Measurements from ENCODE around the gene GLB1L2. TPM values are rescaled to one million over a fixed set of nuclear protein-coding genes. Genes with fewer than 3 reads are reported as not detected.
"Not testable (repeated sequence)": the region's sequence is repeated elsewhere in the genome, so short reads cannot be mapped to it uniquely, and the experiment has no call there.

GLB1L2 gene
- 6.8 and 14.7 TPM in 2 replicates for total RNA-seq

- TF ChIP-seq CTCF (conservative IDR thresholded peaks at IDR 0.05; ENCODE audit: low read depth, low read length) = no peak
- H3K4me3 ChIP-seq (ENCODE audit: low read depth, low read length) = peak within 1 kb of the TSS; percentile 75
- DNase-seq (ENCODE audit: low read depth) = no peak
These were observed at the start of gene GLB1L2 for GRCh38 chr11:134331354-134332188. GLB1L2 (plus strand) TSS chr11:134331988; CDS start chr11:134332062, 74 bp downstream.

GRCh38 chr11:134282121-134283045, 49.4 kb upstream of the GLB1L2 start:
- no peak for DNase-seq (ENCODE audit: low read depth)
- H3K4me3 ChIP-seq (ENCODE audit: low read depth, low read length) = no peak overlapping the region
- TF ChIP-seq CTCF (conservative IDR thresholded peaks at IDR 0.05; ENCODE audit: low read depth, low read length) = no peak

- no peak for TF ChIP-seq CTCF (conservative IDR thresholded peaks at IDR 0.05; ENCODE audit: low read depth, low read length)
- no peak for DNase-seq (ENCODE audit: low read depth)
- H3K4me3 ChIP-seq (ENCODE audit: low read depth, low read length) = no peak overlapping the region
These were observed 48.1 kb upstream of the GLB1L2 start for GRCh38 chr11:134283461-134284230.

GRCh38 chr11:134284349-134284748, 47.4 kb upstream of the GLB1L2 start:
- not testable (repeated sequence) for DNase-seq (ENCODE audit: low read depth); H3K4me3 ChIP-seq (ENCODE audit: low read depth, low read length)

GRCh38 chr11:134287561-134287960, 44.2 kb upstream of the GLB1L2 start:
- no peak for DNase-seq (ENCODE audit: low read depth)
- no peak overlapping the region for H3K4me3 ChIP-seq (ENCODE audit: low read depth, low read length)
- TF ChIP-seq CTCF (conservative IDR thresholded peaks at IDR 0.05; ENCODE audit: low read depth, low read length) = no peak

- no peak for TF ChIP-seq CTCF (conservative IDR thresholded peaks at IDR 0.05; ENCODE audit: low read depth, low read length)
- no peak for DNase-seq (ENCODE audit: low read depth)
- H3K4me3 ChIP-seq (ENCODE audit: low read depth, low read length) = no peak overlapping the region
These were observed 43.3 kb upstream of the GLB1L2 start for GRCh38 chr11:134288486-134288885.
